ENCODE results near the gene SCAPER.
"Not testable (repeated sequence)": the region's sequence is repeated elsewhere in the genome, so short reads cannot be mapped to it uniquely, and the experiment has no call there.

Gene SCAPER

GRCh38 chr15:76529911-76530310 is 375.2 kb downstream of the SCAPER start:
- no peaks in the 10 kb centered on the region for H3K27me3 ChIP-seq (ENCODE audit: control insufficient read depth, insufficient read depth, low read length)
- no peak overlapping the region for H3K4me3 ChIP-seq (ENCODE audit: low read depth, low read length)
- no peaks in the 10 kb centered on the region for H3K9me3 ChIP-seq (ENCODE audit: control insufficient read depth, insufficient read depth, low read length)
- H3K27ac ChIP-seq (ENCODE audit: low read depth, low read length), result no peak overlapping the region
- H3K36me3 ChIP-seq (ENCODE audit: control insufficient read depth, insufficient read depth, low read length), result no peaks in the 10 kb centered on the region
- H3K9ac ChIP-seq (ENCODE audit: low read depth, low read length), result no peak overlapping the region
- H3K4me1 ChIP-seq (ENCODE audit: control insufficient read depth, insufficient read depth, low read length), result no peaks in the 10 kb centered on the region

DNA sequence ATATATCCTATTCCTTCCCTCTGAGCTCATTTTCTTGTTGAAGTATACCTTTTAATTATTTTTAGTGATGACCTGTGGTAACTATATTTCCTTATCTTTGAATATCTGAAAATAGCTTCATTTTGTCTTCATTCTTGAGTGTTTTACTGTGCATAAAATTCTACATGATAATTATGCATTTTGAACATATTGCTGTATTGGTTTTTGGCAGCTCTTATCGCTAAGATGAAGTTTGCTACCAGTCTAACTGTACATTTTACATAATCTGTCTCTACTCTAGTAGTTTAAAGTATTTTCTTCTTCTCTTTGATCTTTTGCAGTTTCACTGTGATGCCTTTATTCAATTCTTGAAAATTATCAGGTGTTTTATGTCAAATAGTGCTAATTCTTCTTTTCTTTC is 379.0 kb downstream of the SCAPER start:
- Histone ChIP-seq H3K4me1 (ENCODE audit: control insufficient read depth, insufficient read depth, low read length) (no peaks in the 10 kb centered on the region), H3K36me3 (ENCODE audit: control insufficient read depth, insufficient read depth, low read length) (no peaks in the 10 kb centered on the region), H3K9me3 (ENCODE audit: control insufficient read depth, insufficient read depth, low read length) (no peaks in the 10 kb centered on the region), H3K27ac (ENCODE audit: low read depth, low read length) (no peak overlapping the region), H3K27me3 (ENCODE audit: control insufficient read depth, insufficient read depth, low read length) (no peaks in the 10 kb centered on the region), H3K4me3 (ENCODE audit: low read depth, low read length) (no peak overlapping the region), H3K9ac (ENCODE audit: low read depth, low read length) (no peak overlapping the region)

- no peak overlapping the region for H3K4me3 ChIP-seq (ENCODE audit: low read depth, low read length)
- H3K27ac ChIP-seq (ENCODE audit: low read depth, low read length), result no peak overlapping the region
- no peaks in the 10 kb centered on the region for H3K9me3 ChIP-seq (ENCODE audit: control insufficient read depth, insufficient read depth, low read length)
- H3K9ac ChIP-seq (ENCODE audit: low read depth, low read length), result no peak overlapping the region
- no peaks in the 10 kb centered on the region for H3K36me3 ChIP-seq (ENCODE audit: control insufficient read depth, insufficient read depth, low read length)
- H3K4me1 ChIP-seq (ENCODE audit: control insufficient read depth, insufficient read depth, low read length), result peaks cover 9% of the 10 kb centered on the region
- H3K27me3 ChIP-seq (ENCODE audit: control insufficient read depth, insufficient read depth, low read length), result no peaks in the 10 kb centered on the region
Observed at GRCh38 chr15:76517910-76518309, 387.2 kb downstream of the SCAPER start.

GRCh38 chr15:76514282-76514681 is 390.9 kb downstream of the SCAPER start:
- Histone ChIP-seq H3K36me3 (ENCODE audit: control insufficient read depth, insufficient read depth, low read length) (no peaks in the 10 kb centered on the region), H3K9ac (ENCODE audit: low read depth, low read length) (no peak overlapping the region), H3K27ac (ENCODE audit: low read depth, low read length) (no peak overlapping the region), H3K9me3 (ENCODE audit: control insufficient read depth, insufficient read depth, low read length) (no peaks in the 10 kb centered on the region), H3K27me3 (ENCODE audit: control insufficient read depth, insufficient read depth, low read length) (no peaks in the 10 kb centered on the region), H3K4me3 (ENCODE audit: low read depth, low read length) (no peak overlapping the region), H3K4me1 (ENCODE audit: control insufficient read depth, insufficient read depth, low read length) (peaks cover 9% of the 10 kb centered on the region)

DNA sequence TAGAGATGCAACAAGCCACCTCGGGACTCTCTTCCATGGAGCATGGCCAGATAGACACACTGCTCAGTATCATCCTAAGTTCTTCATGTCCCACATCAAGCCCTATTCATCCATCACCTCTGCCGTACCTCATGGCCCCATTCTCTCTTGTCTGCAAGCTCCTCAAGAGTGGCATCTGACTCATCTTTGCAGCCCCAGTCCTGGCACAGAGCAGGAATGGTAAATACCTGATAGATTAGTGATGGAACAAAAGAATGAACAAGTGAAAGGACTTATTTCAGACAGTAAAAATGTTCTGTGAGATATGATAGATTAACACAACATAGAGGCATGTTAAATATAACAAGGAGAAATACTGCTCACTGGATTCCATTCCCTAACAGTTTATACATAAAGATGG is 392.2 kb downstream of the SCAPER start:
- Histone ChIP-seq H3K9ac (ENCODE audit: low read depth, low read length) (no peak overlapping the region), H3K4me3 (ENCODE audit: low read depth, low read length) (no peak overlapping the region), H3K9me3 (ENCODE audit: control insufficient read depth, insufficient read depth, low read length) (no peaks in the 10 kb centered on the region), H3K27me3 (ENCODE audit: control insufficient read depth, insufficient read depth, low read length) (no peaks in the 10 kb centered on the region), H3K4me1 (ENCODE audit: control insufficient read depth, insufficient read depth, low read length) (0 out of 2 replicates have a peak, but pooled peaks cover 2% of the 10 kb centered on the region), H3K36me3 (ENCODE audit: control insufficient read depth, insufficient read depth, low read length) (no peaks in the 10 kb centered on the region), H3K27ac (ENCODE audit: low read depth, low read length) (no peak overlapping the region)

- H3K9me3 ChIP-seq (ENCODE audit: control insufficient read depth, insufficient read depth, low read length); H3K4me1 ChIP-seq (ENCODE audit: control insufficient read depth, insufficient read depth, low read length); H3K27me3 ChIP-seq (ENCODE audit: control insufficient read depth, insufficient read depth, low read length); H3K27ac ChIP-seq (ENCODE audit: low read depth, low read length); H3K9ac ChIP-seq (ENCODE audit: low read depth, low read length); H3K4me3 ChIP-seq (ENCODE audit: low read depth, low read length); H3K36me3 ChIP-seq (ENCODE audit: control insufficient read depth, insufficient read depth, low read length): not testable (repeated sequence)
Observed at GRCh38 chr15:76510663-76511062, 394.5 kb downstream of the SCAPER start.

DNA sequence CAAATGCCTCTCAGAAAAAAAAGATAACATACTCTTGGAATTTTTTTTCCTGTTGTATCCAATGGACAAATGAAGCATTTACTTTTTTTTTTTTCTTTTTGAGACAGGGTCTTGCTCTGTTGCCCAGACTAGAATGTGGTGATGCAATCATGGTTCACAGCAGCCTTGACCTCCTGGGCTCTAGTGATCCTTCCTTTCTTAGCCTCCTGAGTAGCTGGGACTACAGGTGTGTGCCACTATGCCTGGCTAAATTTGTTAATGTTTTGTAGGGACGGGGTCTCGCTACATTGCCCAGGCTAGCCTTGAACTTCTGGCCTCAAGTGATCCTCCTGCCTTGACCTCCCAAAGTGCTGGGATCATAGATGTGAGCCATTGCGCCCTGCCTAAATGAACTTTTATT is 401.3 kb downstream of the SCAPER start:
- Histone ChIP-seq H3K36me3 (ENCODE audit: control insufficient read depth, insufficient read depth, low read length) (no peaks in the 10 kb centered on the region), H3K4me1 (ENCODE audit: control insufficient read depth, insufficient read depth, low read length) (no peaks in the 10 kb centered on the region), H3K9me3 (ENCODE audit: control insufficient read depth, insufficient read depth, low read length) (no peaks in the 10 kb centered on the region), H3K9ac (ENCODE audit: low read depth, low read length) (no peak overlapping the region), H3K27ac (ENCODE audit: low read depth, low read length) (no peak overlapping the region), H3K27me3 (ENCODE audit: control insufficient read depth, insufficient read depth, low read length) (no peaks in the 10 kb centered on the region), H3K4me3 (ENCODE audit: low read depth, low read length) (no peak overlapping the region)

GRCh38 chr15:76503121-76503520 is 402.0 kb downstream of the SCAPER start:
- no peaks in the 10 kb centered on the region for H3K9me3 ChIP-seq (ENCODE audit: control insufficient read depth, insufficient read depth, low read length)

DNA sequence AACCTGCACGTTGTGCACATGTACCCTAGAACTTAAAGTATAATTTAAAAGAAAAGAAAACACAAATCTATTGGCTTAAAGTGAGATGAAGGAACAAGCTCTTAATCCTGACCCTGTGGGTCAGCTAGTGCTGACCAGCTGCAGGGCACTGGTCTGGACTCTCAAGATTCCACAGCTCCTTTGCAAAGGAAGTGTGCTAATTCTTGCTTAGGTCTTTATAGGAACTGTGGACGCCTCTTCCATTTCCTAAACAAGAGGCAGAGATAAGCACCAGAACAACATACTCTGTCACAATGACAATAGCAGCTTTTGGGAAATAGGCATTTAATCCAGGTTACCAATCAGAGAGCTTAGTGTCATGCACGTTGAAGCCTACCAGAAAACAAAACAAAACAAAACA is 402.5 kb downstream of the SCAPER start:
- Histone ChIP-seq H3K27ac (ENCODE audit: low read depth, low read length) (no peak overlapping the region), H3K9ac (ENCODE audit: low read depth, low read length) (no peak overlapping the region), H3K9me3 (ENCODE audit: control insufficient read depth, insufficient read depth, low read length) (no peaks in the 10 kb centered on the region), H3K4me1 (ENCODE audit: control insufficient read depth, insufficient read depth, low read length) (no peaks in the 10 kb centered on the region), H3K4me3 (ENCODE audit: low read depth, low read length) (no peak overlapping the region), H3K36me3 (ENCODE audit: control insufficient read depth, insufficient read depth, low read length) (no peaks in the 10 kb centered on the region), H3K27me3 (ENCODE audit: control insufficient read depth, insufficient read depth, low read length) (no peaks in the 10 kb centered on the region)

More at GRCh38 chr15:76503121-76503520, 402.0 kb downstream of the SCAPER start:
- Histone ChIP-seq H3K4me3 (ENCODE audit: low read depth, low read length) (no peak overlapping the region), H3K36me3 (ENCODE audit: control insufficient read depth, insufficient read depth, low read length) (no peaks in the 10 kb centered on the region), H3K27me3 (ENCODE audit: control insufficient read depth, insufficient read depth, low read length) (no peaks in the 10 kb centered on the region), H3K27ac (ENCODE audit: low read depth, low read length) (no peak overlapping the region), H3K9ac (ENCODE audit: low read depth, low read length) (no peak overlapping the region), H3K4me1 (ENCODE audit: control insufficient read depth, insufficient read depth, low read length) (no peaks in the 10 kb centered on the region)

- not testable (repeated sequence) for H3K4me3 ChIP-seq (ENCODE audit: low read depth, low read length); H3K27ac ChIP-seq (ENCODE audit: low read depth, low read length); H3K27me3 ChIP-seq (ENCODE audit: control insufficient read depth, insufficient read depth, low read length); H3K9me3 ChIP-seq (ENCODE audit: control insufficient read depth, insufficient read depth, low read length); H3K4me1 ChIP-seq (ENCODE audit: control insufficient read depth, insufficient read depth, low read length); H3K9ac ChIP-seq (ENCODE audit: low read depth, low read length); H3K36me3 ChIP-seq (ENCODE audit: control insufficient read depth, insufficient read depth, low read length)
Observed at GRCh38 chr15:76502185-76502584, 403.0 kb downstream of the SCAPER start.

- H3K36me3 ChIP-seq (ENCODE audit: control insufficient read depth, insufficient read depth, low read length), result no peaks in the 10 kb centered on the region
- no peaks in the 10 kb centered on the region for H3K9me3 ChIP-seq (ENCODE audit: control insufficient read depth, insufficient read depth, low read length)
- H3K4me3 ChIP-seq (ENCODE audit: low read depth, low read length), result no peak overlapping the region
- no peak overlapping the region for H3K9ac ChIP-seq (ENCODE audit: low read depth, low read length)
- H3K27me3 ChIP-seq (ENCODE audit: control insufficient read depth, insufficient read depth, low read length), result no peaks in the 10 kb centered on the region
- H3K27ac ChIP-seq (ENCODE audit: low read depth, low read length), result no peak overlapping the region
- H3K4me1 ChIP-seq (ENCODE audit: control insufficient read depth, insufficient read depth, low read length), result peaks cover 5% of the 10 kb centered on the region; the same call in 1 of the 2 replicates
Observed at GRCh38 chr15:76501726-76502125, 403.4 kb downstream of the SCAPER start.

GRCh38 chr15:76501011-76501410 is 404.1 kb downstream of the SCAPER start:
- Histone ChIP-seq H3K27me3 (ENCODE audit: control insufficient read depth, insufficient read depth, low read length) (no peaks in the 10 kb centered on the region), H3K9ac (ENCODE audit: low read depth, low read length) (no peak overlapping the region), H3K4me3 (ENCODE audit: low read depth, low read length) (no peak overlapping the region), H3K9me3 (ENCODE audit: control insufficient read depth, insufficient read depth, low read length) (no peaks in the 10 kb centered on the region), H3K27ac (ENCODE audit: low read depth, low read length) (no peak overlapping the region), H3K4me1 (ENCODE audit: control insufficient read depth, insufficient read depth, low read length) (peaks cover 5% of the 10 kb centered on the region; the same call in 1 of the 2 replicates), H3K36me3 (ENCODE audit: control insufficient read depth, insufficient read depth, low read length) (no peaks in the 10 kb centered on the region)

Measured in HUES48 (cell line).